OCI-LY3 (cell line): Measurements from ENCODE around the gene CRHBP.

ENCODE experiments used
- CTCF ChIP-seq: fragments of 200-600, 300-600 bp; sonication (generic); IDR thresholded peaks from 2 replicates; pipeline ENCODE4 v1.5.1; 2014; ENCODE audit warnings: antibody characterized with exemption, low read length, low read depth
- EZH2phosphoT487 ChIP-seq: fragments of 200-600 bp; shearing (Covaris generic); IDR thresholded peaks from 2 replicates; pipeline ENCODE4 v1.6.1; 2018; ENCODE audit warnings: antibody characterized with exemption, mixed run types, low read depth

GRCh38 chr5:76964060-76964459, 11.2 kb downstream of the CRHBP start:
- TF ChIP-seq CTCF (no peak), EZH2phosphoT487 (no peak)
